H9 (cell line): ENCODE measurements around the gene RNASE8. TPM values are rescaled to one million over a fixed set of nuclear protein-coding genes. Genes with fewer than 3 reads are reported as not detected.

ENCODE experiments used
- DNase-seq: peaks from one replicate; pipeline ENCODE4 v3.0.0-alpha.2; 2017
- H2AFZ ChIP-seq: one replicate; pipeline ENCODE4 v1.6.1; 2013; ENCODE audit warnings: mild to moderate bottlenecking, low read length, control low read depth, moderate library complexity
- H2AK5ac ChIP-seq: 2 replicates; pipeline ENCODE4 v1.6.1; 2013; ENCODE audit warnings: low read length, control low read depth, mixed read lengths; ENCODE audit not compliant: insufficient read length
- H2BK120ac ChIP-seq: one replicate; pipeline ENCODE4 v1.6.1; 2013; ENCODE audit warnings: low read depth, mild to moderate bottlenecking, low read length, control low read depth, inconsistent platforms; ENCODE audit not compliant: poor library complexity, severe bottlenecking
- H2BK12ac ChIP-seq: 2 replicates; pipeline ENCODE4 v1.6.1; 2013; ENCODE audit warnings: low read length, control low read depth, mixed read lengths, low read depth; ENCODE audit not compliant: insufficient read length
- H2BK15ac ChIP-seq: 2 replicates; pipeline ENCODE4 v1.6.1; 2013; ENCODE audit warnings: low read depth, low read length, control low read depth
- H2BK20ac ChIP-seq: one replicate; pipeline ENCODE4 v1.6.1; 2013; ENCODE audit warnings: low read depth, mild to moderate bottlenecking, low read length, control low read depth, inconsistent platforms; ENCODE audit not compliant: poor library complexity, severe bottlenecking
- H2BK5ac ChIP-seq: 2 replicates; pipeline ENCODE4 v1.6.1; 2013; ENCODE audit warnings: low read length, control low read depth, mixed read lengths; ENCODE audit not compliant: insufficient read length
- H3K14ac ChIP-seq: 2 replicates; pipeline ENCODE4 v1.6.1; 2013; ENCODE audit warnings: low read length, control low read depth; ENCODE audit not compliant: insufficient read depth
- H3K18ac ChIP-seq: 2 replicates; pipeline ENCODE4 v1.6.1; 2013; ENCODE audit warnings: low read depth, mild to moderate bottlenecking, mixed read lengths, low read length, control low read depth; ENCODE audit not compliant: insufficient read length
- H3K23ac ChIP-seq: 2 replicates; pipeline ENCODE4 v1.6.1; 2013; ENCODE audit warnings: low read length, control low read depth, mixed read lengths, low read depth; ENCODE audit not compliant: insufficient read length
- H3K23me2 ChIP-seq: 2 replicates; pipeline ENCODE4 v1.6.1; 2013; ENCODE audit warnings: low read depth, mild to moderate bottlenecking, mixed read lengths, low read length, control low read depth; ENCODE audit not compliant: insufficient read length, poor library complexity, severe bottlenecking
- H3K27ac ChIP-seq: 2 replicates; pipeline ENCODE4 v1.5.1; 2013; ENCODE audit warnings: low read length, control low read depth, mixed read lengths, low read depth; ENCODE audit not compliant: insufficient read length
- H3K27me3 ChIP-seq: 2 replicates; pipeline ENCODE4 v1.6.1; 2013; ENCODE audit warnings: low read length, control low read depth, inconsistent platforms; ENCODE audit not compliant: insufficient read depth
- H3K4ac ChIP-seq: 2 replicates; pipeline ENCODE4 v1.6.1; 2013; ENCODE audit warnings: low read depth, mild to moderate bottlenecking, control low read depth, inconsistent platforms, low read length, moderate library complexity
- H3K4me1 ChIP-seq: 2 replicates; pipeline ENCODE4 v1.6.1; 2013; ENCODE audit warnings: low read length, control low read depth, inconsistent platforms; ENCODE audit not compliant: insufficient read depth
- H3K4me2 ChIP-seq: 2 replicates; pipeline ENCODE4 v1.6.1; 2013; ENCODE audit warnings: low read length, control low read depth, mixed read lengths; ENCODE audit not compliant: insufficient read length, insufficient read depth
- H3K56ac ChIP-seq: 2 replicates; pipeline ENCODE4 v1.6.1; 2013; ENCODE audit warnings: low read depth, mild to moderate bottlenecking, mixed read lengths, low read length, control low read depth; ENCODE audit not compliant: insufficient read length
- H3K79me1 ChIP-seq: 2 replicates; pipeline ENCODE4 v1.6.1; 2013; ENCODE audit warnings: low read depth, mild to moderate bottlenecking, moderate library complexity, low read length, control low read depth, inconsistent platforms; ENCODE audit not compliant: insufficient read depth, poor library complexity, severe bottlenecking
- H3K79me2 ChIP-seq: 2 replicates; pipeline ENCODE4 v1.6.1; 2013; ENCODE audit warnings: low read length, control low read depth, inconsistent platforms; ENCODE audit not compliant: insufficient read depth
- H3K9ac ChIP-seq: 2 replicates; pipeline ENCODE4 v1.6.1; 2013; ENCODE audit warnings: low read length, control low read depth, mixed read lengths; ENCODE audit not compliant: insufficient read length; ENCODE audit errors: extremely low read depth
- H3K9me3 ChIP-seq: one replicate; pipeline ENCODE4 v1.6.1; 2013; ENCODE audit warnings: low read depth, low read length, inconsistent platforms; ENCODE audit not compliant: control insufficient read depth
- H3T11ph ChIP-seq: one replicate; pipeline ENCODE4 v1.6.1; 2013; ENCODE audit warnings: mild to moderate bottlenecking, low read length, control low read depth, inconsistent platforms
- H4K20me1 ChIP-seq: one replicate; pipeline ENCODE4 v1.6.1; 2013; ENCODE audit not compliant: control insufficient read depth, insufficient read length, insufficient read depth
- H4K5ac ChIP-seq: 2 replicates; pipeline ENCODE4 v1.6.1; 2013; ENCODE audit warnings: low read depth, mild to moderate bottlenecking, mixed read lengths, low read length, control low read depth; ENCODE audit not compliant: insufficient read length
- H4K8ac ChIP-seq: replicated peaks from 2 replicates; pipeline ENCODE4 v1.6.1; 2013; ENCODE audit warnings: low read length, control low read depth, mixed read lengths, low read depth; ENCODE audit not compliant: insufficient read length
- H4K91ac ChIP-seq: 2 replicates; pipeline ENCODE4 v1.6.1; 2013; ENCODE audit warnings: low read depth, mild to moderate bottlenecking, moderate library complexity, mixed read lengths, low read length, control low read depth; ENCODE audit not compliant: insufficient read length
- H3K27ac Mint-ChIP-seq, 3 experiments: 2 replicates in 2 of 3; 3 replicates in 1 of 3; pipeline ENCODE4 v1.8.0; 2020 to 2021; ENCODE audit warnings: mixed read lengths in 3 of 3, mild to moderate bottlenecking in 1 of 3, moderate library complexity in 1 of 3
- H3K27me3 Mint-ChIP-seq: 2 replicates; pipeline ENCODE4 v1.8.0; 2021; ENCODE audit warnings: low read depth, mild to moderate bottlenecking, moderate library complexity, mixed read lengths
- H3K36me3 Mint-ChIP-seq, 3 experiments: 2 replicates in 2 of 3; 3 replicates in 1 of 3; pipeline ENCODE4 v1.8.0; 2020 to 2021; ENCODE audit warnings: low read depth in 3 of 3, mixed read lengths in 3 of 3; ENCODE audit not compliant: insufficient read depth in 1 of 3
- H3K4me1 Mint-ChIP-seq, 2 experiments: 2 replicates each; pipeline ENCODE4 v1.8.0; 2020; ENCODE audit warnings: mixed read lengths in 2 of 2
- H3K4me3 Mint-ChIP-seq, 2 experiments: 2 replicates in 1 of 2; 3 replicates in 1 of 2; pipeline ENCODE4 v1.8.0; 2020 to 2021; ENCODE audit warnings: mild to moderate bottlenecking in 2 of 2, mixed read lengths in 2 of 2, moderate library complexity in 1 of 2
- H3K9me3 Mint-ChIP-seq, 2 experiments: 2 replicates in 1 of 2; 3 replicates in 1 of 2; pipeline ENCODE4 v1.8.0; 2020; ENCODE audit warnings: mild to moderate bottlenecking in 2 of 2, mixed read lengths in 2 of 2, moderate library complexity in 1 of 2
- CTCF ChIP-seq: fragments of 200-600 bp; sonication (generic); conservative IDR thresholded peaks from 3 replicates; pipeline ENCODE4 v1.8.0; 2021; ENCODE audit warnings: antibody characterized with exemption, mild to moderate bottlenecking
- WGBS: extraction: QIAGEN DNeasy Blood & Tissue Kit; methylation state at CpG from one replicate; pipeline ENCODE4 v1.1.7; 2013; ENCODE audit warnings: missing lambda C conversion rate, low lambda C conversion rate, mixed read lengths; ENCODE audit not compliant: insufficient read length; ENCODE audit errors: extremely low coverage; 5-methylcytosine and 5-hydroxymethylcytosine counted together
- total RNA-seq: library from RNA; stranded (reverse); gene quantifications from 2 replicates; pipeline ENCODE4 v1.2.1, GENCODE V29; 2021

The RNASE8 gene
- total RNA-seq, 1 experiment from 2014 or later, result not detected

GRCh38 chr14:21025371-21026273 lies 32.0 kb upstream of the RNASE8 start:
- Histone ChIP-seq H3K27me3 (peaks cover 8% of the 10 kb centered on the region; the same call in 1 of the 2 replicates), H3K79me1 (no peaks in the 10 kb centered on the region), H3K9ac (peak overlapping the region; percentile 62), H4K91ac (no peak overlapping the region), H3K4me1 (peaks cover 4% of the 10 kb centered on the region; the same call in 1 of the 2 replicates), H3K18ac (peak overlapping the region; percentile 24), H3K4me2 (peak overlapping the region; percentile 76), H2BK15ac (no peak overlapping the region), H4K20me1 (no peaks in the 10 kb centered on the region), H3K4ac (no peak overlapping the region), H3K14ac (peak overlapping the region; percentile 90), H4K8ac (no peak overlapping the region), H3T11ph (no peak overlapping the region), H3K27ac (no peak overlapping the region), H3K79me2 (no peaks in the 10 kb centered on the region), H2BK5ac (no peak overlapping the region), H2AK5ac (no peak overlapping the region), H3K56ac (no peak overlapping the region), H4K5ac (no peak overlapping the region), H2BK12ac (no peak overlapping the region), H2BK20ac (no peak overlapping the region), H3K23me2 (peaks cover 12% of the 10 kb centered on the region), H2AFZ (no peak overlapping the region), H3K23ac (no peak overlapping the region), H3K9me3 (no peaks in the 10 kb centered on the region), H2BK120ac (no peak overlapping the region)
- no CpG with 5 or more reads among the region's 58 CpGs for WGBS
- TF ChIP-seq CTCF, result no peak; the same call in 2 of the 3 replicates
- Mint-ChIP-seq H3K27ac (peak overlapping the region; percentile 89 to 98 (median 97); a peak in 6 of 7 replicates), H3K27me3 (peaks cover 63% of the 10 kb centered on the region), H3K9me3 (no peaks in the 10 kb centered on the region), H3K36me3 (peaks cover 6 to 14% (median 6%) of the 10 kb centered on the region in 3 experiments; a peak in 3 of 7 replicates), H3K4me3 (peak overlapping the region; percentile 81 to 96), H3K4me1 (peaks cover 35 to 41% of the 10 kb centered on the region in 2 experiments)
- DNase-seq, result peak; percentile 77
